Epithelial cell of prostate (primary cell): ENCODE results near the gene NPIPA7.
"Not testable (repeated sequence)": the region's sequence is repeated elsewhere in the genome, so short reads cannot be mapped to it uniquely, and the experiment has no call there.

Experiments
- DNase-seq: peaks from one replicate; pipeline ENCODE4 v3.0.0-alpha.2; 2011; ENCODE audit warnings: low read depth, low spot score
- H3K27ac ChIP-seq: fragments of 450-650 bp; 2 replicates; pipeline ENCODE4 v1.5.1; 2017; ENCODE audit warnings: mild to moderate bottlenecking

Gene NPIPA7

DNA sequence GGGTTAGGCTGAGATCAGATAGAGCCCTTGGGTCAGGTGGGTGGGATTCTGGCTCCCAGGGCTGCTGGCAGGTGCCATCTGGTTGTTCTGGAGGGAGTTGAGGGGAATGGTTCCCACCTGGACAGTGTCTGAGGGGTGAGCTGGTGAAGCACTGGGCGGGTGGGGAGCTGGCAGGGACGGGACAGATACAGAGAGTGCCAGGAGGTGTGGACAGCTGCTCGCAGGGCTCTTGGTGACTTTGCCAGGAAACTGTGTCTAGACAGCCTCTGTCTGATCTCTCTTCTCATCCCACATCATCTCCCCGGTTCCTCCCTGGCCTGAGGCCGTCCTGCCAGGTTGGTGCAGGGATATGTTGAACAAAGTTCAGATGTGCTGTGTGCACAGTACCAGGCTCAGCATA, 38.1 kb downstream of the NPIPA7 start:
- not testable (repeated sequence) for H3K27ac ChIP-seq, DNase-seq

DNA sequence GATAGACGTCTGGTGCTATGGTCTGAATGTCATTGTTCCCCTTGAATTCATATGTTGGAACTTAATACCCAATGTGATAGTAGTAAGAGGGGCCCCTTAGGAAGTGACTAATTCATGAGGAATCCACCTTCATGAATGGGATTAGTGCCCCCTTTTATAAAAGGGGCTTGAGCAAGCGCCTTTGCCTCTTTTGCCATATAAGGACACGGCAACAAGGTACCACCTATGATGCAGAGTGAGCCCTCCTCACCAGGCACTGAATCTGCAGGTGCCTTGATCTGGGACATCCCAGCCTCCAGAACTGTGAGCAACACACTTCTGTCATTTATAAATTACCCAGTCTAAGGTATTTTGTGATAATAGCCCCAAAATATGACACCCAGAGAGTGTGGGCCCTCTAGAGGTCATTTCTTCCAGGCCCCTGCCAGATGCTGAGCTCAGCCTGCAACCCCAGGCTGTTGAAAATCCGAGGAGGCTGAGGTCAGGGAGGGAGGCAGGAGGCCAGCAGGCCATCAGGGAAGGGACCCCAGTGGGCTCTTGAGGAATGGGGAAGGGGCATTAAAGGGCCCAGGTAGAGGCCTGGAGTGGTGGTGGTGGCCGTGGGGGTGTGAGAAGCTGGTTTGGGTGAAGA, 39.1 kb downstream of the NPIPA7 start:
- not testable (repeated sequence) for DNase-seq, H3K27ac ChIP-seq

DNA sequence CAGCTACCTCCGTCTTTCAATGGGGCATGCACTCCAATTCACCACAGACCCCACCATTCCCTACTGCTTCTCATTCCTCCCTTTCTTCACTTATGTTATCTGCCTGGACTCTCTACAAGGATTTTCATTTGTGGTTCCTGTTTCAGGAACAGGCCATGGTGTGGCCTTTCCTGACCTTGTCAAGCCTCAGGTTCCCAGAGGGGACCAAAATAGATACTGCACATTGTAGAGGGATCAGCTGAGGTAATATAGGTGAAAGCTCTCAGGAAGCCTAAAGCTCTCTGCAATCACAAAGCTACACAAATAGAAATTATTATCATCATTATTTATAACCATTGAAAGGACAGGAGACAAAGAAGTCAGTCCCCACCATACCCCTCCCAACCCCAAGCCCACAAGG, 41.6 kb downstream of the NPIPA7 start:
- not testable (repeated sequence) for DNase-seq

DNA sequence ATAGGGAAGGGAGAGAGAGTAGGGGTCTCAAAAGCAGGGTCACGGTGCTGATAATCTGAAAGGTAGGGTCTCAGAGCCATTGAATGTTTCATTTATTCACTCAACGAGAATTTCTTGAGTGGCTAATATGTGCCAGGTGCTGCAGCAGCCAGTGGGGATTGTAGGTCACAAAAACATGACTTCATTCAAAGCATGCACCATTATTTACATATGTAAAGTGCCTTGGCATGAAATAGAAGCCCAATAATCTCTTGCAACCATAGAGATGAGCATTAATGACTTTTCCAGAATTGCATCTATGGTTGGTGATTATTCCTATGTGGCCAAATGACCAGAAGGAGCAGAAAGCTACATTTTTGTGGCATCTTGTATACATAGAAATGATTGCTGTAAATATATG, 46.2 kb downstream of the NPIPA7 start:
- DNase-seq, H3K27ac ChIP-seq: not testable (repeated sequence)

More for the DNA sequence above, 41.6 kb downstream of the NPIPA7 start:
- H3K27ac ChIP-seq, result not testable (repeated sequence)

DNA sequence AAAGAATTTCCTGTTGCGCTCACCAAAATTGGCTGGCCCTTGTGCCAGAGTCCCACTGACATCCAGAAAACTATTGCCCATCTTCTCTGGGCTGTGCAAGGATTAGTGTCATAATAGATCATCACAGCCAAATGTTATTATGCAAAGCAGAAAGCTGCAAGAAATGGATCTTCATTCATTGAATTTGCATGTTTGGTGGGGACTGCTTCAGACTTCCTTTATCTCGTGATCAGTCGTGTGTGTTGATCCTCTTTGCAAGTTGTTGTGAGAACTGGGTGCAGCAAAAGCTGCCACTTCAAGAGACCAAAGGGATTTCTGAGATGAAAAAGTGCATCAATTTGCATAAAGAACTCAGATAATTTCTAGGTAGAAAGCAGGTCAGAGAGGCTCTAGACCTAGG, 52.2 kb downstream of the NPIPA7 start:
- not testable (repeated sequence) for DNase-seq, H3K27ac ChIP-seq

DNA sequence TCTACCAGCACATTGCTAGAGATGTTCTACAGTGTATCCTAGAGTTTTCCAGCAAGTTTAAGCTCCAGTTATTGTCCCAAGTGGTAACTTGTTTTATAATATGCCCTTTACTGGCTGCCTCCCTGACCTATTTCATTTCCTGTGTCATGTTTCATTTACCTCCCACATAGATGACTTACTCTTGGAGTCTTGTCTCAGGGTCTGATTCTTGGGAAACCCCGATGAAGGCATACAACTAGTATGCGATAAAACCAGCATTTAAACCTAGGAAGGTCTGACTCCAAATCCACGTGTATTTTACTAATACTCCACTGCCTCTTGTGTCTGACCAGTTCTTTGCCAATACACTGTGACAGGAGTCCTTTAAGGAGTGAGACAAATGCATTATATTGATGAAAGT, 55.8 kb downstream of the NPIPA7 start:
- not testable (repeated sequence) for DNase-seq, H3K27ac ChIP-seq

DNA sequence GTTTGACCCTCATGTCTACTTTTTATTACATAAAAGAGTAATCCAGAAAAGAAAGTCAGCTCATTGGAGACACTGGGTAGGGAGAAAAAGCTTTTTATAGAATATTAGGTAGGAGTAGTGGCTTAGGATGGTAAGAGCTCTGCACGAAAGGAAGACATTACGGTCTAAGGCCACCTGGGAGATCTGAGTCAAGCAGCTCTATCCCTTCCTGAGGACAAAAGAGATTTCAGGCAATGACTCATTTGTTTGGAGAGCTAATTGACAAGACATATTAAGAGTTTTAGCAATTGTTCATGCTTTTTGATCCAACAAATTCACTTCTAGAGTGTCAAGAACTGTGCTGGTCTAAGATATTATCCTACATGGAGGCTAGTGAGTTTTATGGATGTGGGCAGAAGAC, 62.5 kb downstream of the NPIPA7 start:
- DNase-seq, H3K27ac ChIP-seq: not testable (repeated sequence)
